ENCODE data around the gene ZNF470. TPM values are rescaled to one million over a fixed set of nuclear protein-coding genes. Genes with fewer than 3 reads are reported as not detected.

Gene ZNF470
- total and polyA plus RNA-seq, 2 of the 13 experiments (the other 11 are each of a cell fraction or from before 2014, with no cell fraction given), result not detected

GRCh38 chr19:56525214-56525860 is 41.9 kb upstream of the ZNF470 start (continued):
- TF ChIP-seq ZHX2 (IDR thresholded peaks at IDR 0.05; ENCODE audit: low read depth) (no peak), ZHX2 (CRISPR knock-in tag; IDR thresholded peaks at IDR 0.05; ENCODE audit: borderline replicate concordance) (no peak), BORCS8-MEF2B (CRISPR knock-in tag; IDR thresholded peaks at IDR 0.05) (no peak)

- CTCF ChIA-PET (ENCODE audit: low intra/inter-chr PET ratio, low total read pairs), result no interaction called here
- Histone ChIP-seq H3K27me3 (ENCODE audit: control insufficient read depth in 1 of 2, insufficient read depth in 2 of 2, low read length in 2 of 2) (no peaks in the 10 kb centered on the region), H3K9ac (ENCODE audit: insufficient read depth, low read depth, low read length) (no peak overlapping the region), H4K20me1 (ENCODE audit: insufficient read depth, low read length) (no peaks in the 10 kb centered on the region), H3K36me3 (replicated peaks in 1 of 2; ENCODE audit: control insufficient read depth in 1 of 2, insufficient read depth in 2 of 2, low read length in 2 of 2) (no peaks in the 10 kb centered on the region), H3K4me1 (ENCODE audit: insufficient read depth, low read length) (no peaks in the 10 kb centered on the region), H3K4me3 (replicated peaks in 1 of 3; ENCODE audit: insufficient read depth in 1 of 3, low read depth in 2 of 3, low read length in 3 of 3) (no peak overlapping the region), H3K27ac (ENCODE audit: extremely low read length, insufficient read depth, low read length) (no peak overlapping the region), H2AFZ (ENCODE audit: low read length) (no peak overlapping the region), H3K9me3 (ENCODE audit: low read length) (peaks cover 89% of the 10 kb centered on the region), H3K79me2 (ENCODE audit: insufficient read depth, low read length) (no peaks in the 10 kb centered on the region), H3K4me2 (ENCODE audit: low read depth, low read length) (no peak overlapping the region)
- DNase-seq (ENCODE audit: low spot score) (no peak), FAIRE-seq (no peak), ATAC-seq (no peak)
- TF ChIP-seq MAFF (IDR thresholded peaks at IDR 0.05; ENCODE audit: low read depth, low read length) (peak; percentile 50; the same call in 1 of the 2 replicates), TMF1 (CRISPR knock-in tag; IDR thresholded peaks at IDR 0.05; ENCODE audit: low read depth) (no peak), MAFK (conservative IDR thresholded peaks at IDR 0.05 in 1 of 2, IDR thresholded peaks at IDR 0.05 in 1 of 2; ENCODE audit: low read length in 2 of 2) (peak; percentile 64 to 74)
- POLR2A ChIA-PET, result no interaction called here
- in situ Hi-C loops (cut with HindIII; ENCODE audit: extremely low pct_ligation_motif_present, low pct_unique_long_range_greater_than_20kb), result no loop called here
- 28% methylated on average over 3 of the region's 3 CpGs for WGBS (ENCODE audit: low lambda C conversion rate)
- intact Hi-C loops (cut with micrococcal nuclease; ENCODE audit: unreplicated experiment), result no loop called here
- BruUV-seq (replicated peaks), result no TSS peak
These were observed 29.8 kb upstream of the ZNF470 start for GRCh38 chr19:56537442-56537841.
